GM18951 (cell line): ENCODE measurements around the gene LTC4S.
A peak's percentile ranks its signal among the peaks of the same experiment; 100 is the strongest.

Experiments
- POLR2A ChIP-seq: IDR thresholded peaks from 4 replicates; pipeline ENCODE4 v1.6.1; 2011; ENCODE audit warnings: mild to moderate bottlenecking; ENCODE audit not compliant: insufficient read length, insufficient read depth; ENCODE audit errors: extremely low read depth
- in situ Hi-C: fragments of 300-500 bp; cut with MboI; formaldehyde crosslinking; loops from one replicate; pipeline ENCODE4 v1.12.0; 2022; ENCODE audit warnings: low sequenced_read_pairs, mixed read lengths, inconsistent platforms; ENCODE audit not compliant: unreplicated experiment

The LTC4S gene

GRCh38 chr5:179794575-179794974 is 789 bp downstream of the LTC4S start:
- in situ Hi-C loops = no loop called here
- TF ChIP-seq POLR2A = no peak

- in situ Hi-C loops = no loop called here
- TF ChIP-seq POLR2A = peak; percentile 22
Measured at GRCh38 chr5:179795049-179795862, 1.5 kb downstream of the LTC4S start.

GRCh38 chr5:179795863-179796833 is 2.4 kb downstream of the LTC4S start:
- in situ Hi-C loops = no loop called here
- TF ChIP-seq POLR2A = peak; percentile 74

DNA sequence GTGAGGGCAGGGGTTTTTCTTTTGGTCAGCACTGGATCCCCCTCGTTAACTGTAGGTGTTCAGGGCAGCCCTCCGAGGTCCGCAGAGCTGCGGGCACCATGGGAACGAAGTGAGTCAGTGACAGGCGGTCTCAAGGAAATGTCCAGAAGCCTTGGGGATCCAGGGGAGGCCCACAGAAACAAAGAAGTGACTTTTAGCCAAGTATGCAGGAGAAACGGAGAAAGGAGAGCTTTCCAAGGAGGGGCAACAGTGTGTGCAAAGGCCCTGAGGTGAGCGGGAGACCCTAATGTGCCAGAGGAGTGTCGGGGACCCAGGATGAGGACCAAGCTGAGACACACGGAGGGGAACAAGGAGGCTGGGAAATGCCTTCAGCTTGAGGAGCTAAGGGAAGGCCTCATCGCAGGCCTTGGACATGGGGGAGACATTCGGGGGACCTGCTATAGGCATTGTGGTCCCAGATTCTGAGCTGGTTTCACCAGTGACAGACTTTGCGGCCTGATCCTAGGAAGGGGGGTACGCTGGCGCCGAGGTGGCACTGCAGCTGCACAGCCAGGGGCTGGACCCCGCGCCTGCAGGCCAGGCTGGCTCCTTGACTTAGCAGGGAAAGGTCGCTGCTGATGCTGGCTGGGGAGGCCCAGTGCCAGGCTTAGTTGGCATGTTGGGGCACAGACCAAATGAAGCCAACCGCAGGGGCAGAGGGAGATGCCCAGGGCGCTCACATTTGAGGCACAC is 3.3 kb downstream of the LTC4S start:
- no peak for TF ChIP-seq POLR2A
- in situ Hi-C loops = no loop called here

DNA sequence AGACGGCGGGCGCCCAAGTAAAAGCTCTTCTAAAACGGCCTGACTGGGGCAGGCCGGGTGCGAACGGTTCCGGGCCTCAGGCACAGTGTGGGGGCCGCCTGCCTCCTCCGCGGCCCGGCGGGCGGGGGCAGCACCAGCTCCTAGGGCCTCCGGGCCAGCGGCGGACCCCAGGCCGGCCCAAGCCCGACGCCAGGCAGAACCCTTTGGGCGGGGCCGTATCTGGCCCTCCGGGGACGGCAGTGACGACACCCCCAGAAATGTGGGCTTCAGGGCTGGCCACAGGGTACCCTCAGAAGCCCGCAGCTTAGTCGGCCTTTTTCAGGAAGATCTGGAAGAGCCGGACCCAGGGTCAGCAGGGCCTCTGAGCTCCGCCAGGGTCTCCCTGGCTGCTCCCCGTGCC is 4.0 kb downstream of the LTC4S start:
- TF ChIP-seq POLR2A = no peak
- in situ Hi-C loops = no loop called here

DNA sequence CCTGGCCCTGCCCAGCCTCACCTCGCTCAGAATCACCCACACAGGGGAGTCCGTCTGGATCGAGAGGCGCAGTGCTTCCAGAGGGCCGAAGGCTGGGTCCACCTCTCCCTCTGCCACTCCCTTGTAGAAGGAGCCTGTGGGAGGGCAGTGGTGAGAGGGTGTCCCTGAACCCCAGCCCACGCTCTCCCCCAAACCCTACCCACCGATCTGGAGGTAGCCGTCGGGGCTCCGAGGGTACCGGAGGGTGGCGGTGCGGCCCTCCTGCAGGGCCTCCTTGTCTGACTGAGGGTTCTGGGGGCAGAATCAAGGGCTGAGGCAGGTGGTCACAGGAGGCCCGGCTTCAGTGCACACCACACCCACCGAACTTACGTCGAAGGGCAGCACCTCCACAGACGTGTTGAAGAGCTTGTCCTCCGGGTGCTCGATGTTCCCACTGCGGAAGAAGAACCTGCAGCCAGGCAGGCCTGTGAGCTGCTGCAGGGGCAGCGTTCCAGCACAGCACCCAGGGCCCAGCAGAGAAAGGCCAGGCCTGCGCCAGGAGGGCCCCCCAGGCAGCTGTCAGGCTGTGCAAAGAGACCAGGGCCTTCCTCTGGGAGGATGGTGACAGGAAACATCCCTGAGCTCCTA is 4.5 kb downstream of the LTC4S start:
- in situ Hi-C loops = no loop called here
- TF ChIP-seq POLR2A = no peak

GRCh38 chr5:179798771-179799643 is 5.2 kb downstream of the LTC4S start:
- TF ChIP-seq POLR2A = no peak
- in situ Hi-C loops = no loop called here

DNA sequence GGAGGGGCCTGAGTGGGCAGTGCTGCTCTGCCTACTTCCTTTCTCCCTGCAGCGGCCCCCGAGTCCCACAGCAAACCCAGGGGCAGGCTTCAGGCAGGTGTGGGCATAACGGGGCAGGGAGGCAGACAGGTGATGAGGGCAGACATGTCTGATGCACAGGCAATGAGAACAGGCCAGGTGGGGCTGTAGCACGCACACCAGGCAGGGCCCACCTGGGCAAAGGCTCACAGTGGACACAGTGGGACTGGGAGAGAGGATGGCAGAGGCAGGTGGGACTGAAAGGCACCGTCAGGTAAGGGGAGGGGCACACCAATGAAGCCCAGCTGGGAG is 5.8 kb downstream of the LTC4S start:
- TF ChIP-seq POLR2A = no peak
- in situ Hi-C loops = no loop called here

- no peak for TF ChIP-seq POLR2A
- in situ Hi-C loops = no loop called here
Measured at GRCh38 chr5:179800071-179800695, 6.4 kb downstream of the LTC4S start.

DNA sequence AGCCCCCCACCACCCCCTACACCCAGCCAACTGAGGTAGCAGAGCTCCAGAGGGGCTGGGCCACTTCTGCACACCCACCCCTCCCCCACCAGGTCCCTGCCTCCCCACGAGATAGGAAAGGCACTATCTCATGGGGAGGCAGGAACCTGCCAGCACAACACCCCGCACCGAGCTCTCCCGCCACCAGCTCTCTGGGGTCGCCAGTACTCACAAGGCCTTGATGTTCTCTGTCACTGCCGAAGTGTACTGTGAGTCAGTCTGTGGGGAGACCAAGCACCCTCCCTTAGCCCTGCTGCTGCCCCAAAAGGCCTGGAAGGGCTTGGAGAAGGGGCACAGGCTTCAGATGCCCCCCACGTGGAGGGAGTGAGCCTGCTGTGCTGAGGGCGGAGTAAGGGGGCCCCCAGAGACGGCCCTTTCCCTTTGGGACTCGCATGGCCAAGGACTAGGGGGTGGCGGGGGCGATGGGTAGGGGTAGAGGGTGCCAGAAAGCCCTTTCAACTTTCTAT is 7.0 kb downstream of the LTC4S start:
- in situ Hi-C loops = no loop called here
- TF ChIP-seq POLR2A = no peak

DNA sequence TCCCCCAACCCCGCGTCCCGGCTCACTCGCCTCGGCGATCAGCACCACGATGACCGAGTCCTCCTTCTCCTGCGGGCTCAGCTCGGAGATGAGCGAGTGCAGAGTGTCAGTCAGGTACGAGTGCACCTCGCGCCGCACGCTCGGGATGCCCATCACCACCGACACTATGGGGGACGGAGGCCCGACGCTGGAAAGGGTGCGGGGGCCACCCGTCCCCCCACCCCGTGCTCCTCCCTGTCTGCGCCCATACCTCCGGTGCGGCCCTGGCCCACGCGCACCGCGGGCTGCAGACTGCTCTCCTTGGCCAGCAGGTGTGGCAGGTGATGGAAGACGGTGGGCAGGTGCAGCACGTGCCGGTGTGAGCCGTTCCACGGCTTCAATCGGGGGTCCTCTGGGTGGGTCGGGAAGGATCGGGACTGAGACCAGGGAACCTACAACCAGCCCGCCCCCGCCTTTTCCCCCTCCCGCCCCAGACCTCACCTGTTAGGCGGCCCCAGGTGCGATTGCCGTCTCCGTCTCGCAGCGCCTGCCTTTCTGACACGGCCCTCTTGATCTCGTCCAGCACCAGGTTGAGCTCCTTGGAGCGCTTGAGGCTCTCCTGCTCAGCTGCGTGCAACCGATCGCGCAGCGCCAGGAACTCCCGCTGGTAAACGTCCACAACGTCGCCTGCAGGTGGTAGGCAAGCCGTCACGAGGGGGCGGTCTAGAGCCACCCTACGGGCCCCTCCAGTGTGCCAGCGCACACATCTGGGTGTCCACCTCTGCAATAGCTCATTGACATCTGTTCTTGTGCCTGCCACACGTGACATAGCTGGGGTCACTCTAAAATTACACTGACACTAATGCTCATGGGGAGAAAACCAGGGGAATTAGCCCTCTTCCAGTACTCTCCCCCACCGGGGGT is 7.8 kb downstream of the LTC4S start:
- in situ Hi-C loops = no loop called here
- no peak for TF ChIP-seq POLR2A
